ENCODE measurements around the gene KCNAB2. TPM values are rescaled to one million over a fixed set of nuclear protein-coding genes. Genes with fewer than 3 reads are reported as not detected.

KCNAB2 gene
- total RNA-seq, 4 donors from 2014 or later = 4.2 to 12.0 (median 10.0) TPM

GRCh38 chr1:5999711-6000443 is 45.8 kb upstream of the KCNAB2 start:
- H3K4me3 ChIP-seq (ENCODE audit: low read depth, poor library complexity, severe bottlenecking) = no peak overlapping the region
- intact Hi-C loops (cut with DNase I; ENCODE audit: low total_unique reads) = no loop called here
- DNase-seq (ENCODE audit: low spot score in 2 of 2) = peak in 1 of 2 donors; percentile 72
- no peak for TF ChIP-seq CTCF (IDR thresholded peaks at IDR 0.05)
- TF ChIP-seq POLR2A (IDR thresholded peaks at IDR 0.05) = no peak
- WGBS, 2 donors = 92 to 94% methylated on average over 28 of the region's 28 CpGs

GRCh38 chr1:6000444-6001288 is 45.0 kb upstream of the KCNAB2 start:
- intact Hi-C loops (cut with DNase I; ENCODE audit: low total_unique reads) = no loop called here
- 90 to 92% methylated on average over 17 of the region's 17 CpGs for WGBS, 2 donors
- TF ChIP-seq POLR2A (IDR thresholded peaks at IDR 0.05) (no peak), CTCF (IDR thresholded peaks at IDR 0.05) (no peak)
- peak in 1 of 2 donors; percentile 52 for DNase-seq (ENCODE audit: low spot score in 2 of 2)
- no peak overlapping the region for H3K4me3 ChIP-seq (ENCODE audit: low read depth, poor library complexity, severe bottlenecking)

GRCh38 chr1:6001992-6002576 is 43.6 kb upstream of the KCNAB2 start:
- 45 to 78% methylated on average over 9 to 10 of the region's 13 CpGs for WGBS, 2 donors
- peak in 1 of 2 donors; percentile 78 for DNase-seq (ENCODE audit: low spot score in 2 of 2)
- intact Hi-C loops (cut with DNase I; ENCODE audit: low total_unique reads) = no loop called here
- no peak for TF ChIP-seq POLR2A (IDR thresholded peaks at IDR 0.05)
- no peak for TF ChIP-seq CTCF (IDR thresholded peaks at IDR 0.05)
- no peak overlapping the region for H3K4me3 ChIP-seq (ENCODE audit: low read depth, poor library complexity, severe bottlenecking)

GRCh38 chr1:6002714-6003501 is 42.8 kb upstream of the KCNAB2 start:
- TF ChIP-seq POLR2A (IDR thresholded peaks at IDR 0.05) (no peak), CTCF (IDR thresholded peaks at IDR 0.05) (no peak)
- H3K4me3 ChIP-seq (ENCODE audit: low read depth, poor library complexity, severe bottlenecking) = no peak overlapping the region
- WGBS, 2 donors = 80 to 81% methylated on average over 32 of the region's 33 CpGs
- DNase-seq (ENCODE audit: low spot score in 2 of 2) = peak in 1 of 2 donors; percentile 69
- intact Hi-C loops (cut with DNase I; ENCODE audit: low total_unique reads) = no loop called here

Measured in lower leg skin (tissue), 4 donors.